ENCODE data around the gene SCP2. TPM values are rescaled to one million over a fixed set of nuclear protein-coding genes. Genes with fewer than 3 reads are reported as not detected.

SCP2 gene
- polyA plus RNA-seq, 10 donors: 70.1 to 96.3 (median 85.2) TPM

DNA sequence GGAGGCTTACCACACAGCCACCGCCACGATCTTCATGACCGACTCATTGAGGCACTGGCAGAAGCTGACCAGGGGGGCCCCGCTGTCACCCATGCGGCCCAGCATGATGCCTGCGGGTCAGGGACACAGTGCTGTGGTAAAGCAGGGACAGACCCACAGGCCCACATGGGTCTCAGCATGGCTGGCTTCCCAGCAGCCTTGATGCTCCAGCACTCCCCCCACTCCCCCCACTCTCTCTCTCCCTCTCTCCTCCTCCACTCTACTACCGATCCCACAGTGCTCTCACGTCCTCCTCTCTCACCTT, 166.3 kb downstream of the SCP2 start:
- DNase-seq: no peak

DNA sequence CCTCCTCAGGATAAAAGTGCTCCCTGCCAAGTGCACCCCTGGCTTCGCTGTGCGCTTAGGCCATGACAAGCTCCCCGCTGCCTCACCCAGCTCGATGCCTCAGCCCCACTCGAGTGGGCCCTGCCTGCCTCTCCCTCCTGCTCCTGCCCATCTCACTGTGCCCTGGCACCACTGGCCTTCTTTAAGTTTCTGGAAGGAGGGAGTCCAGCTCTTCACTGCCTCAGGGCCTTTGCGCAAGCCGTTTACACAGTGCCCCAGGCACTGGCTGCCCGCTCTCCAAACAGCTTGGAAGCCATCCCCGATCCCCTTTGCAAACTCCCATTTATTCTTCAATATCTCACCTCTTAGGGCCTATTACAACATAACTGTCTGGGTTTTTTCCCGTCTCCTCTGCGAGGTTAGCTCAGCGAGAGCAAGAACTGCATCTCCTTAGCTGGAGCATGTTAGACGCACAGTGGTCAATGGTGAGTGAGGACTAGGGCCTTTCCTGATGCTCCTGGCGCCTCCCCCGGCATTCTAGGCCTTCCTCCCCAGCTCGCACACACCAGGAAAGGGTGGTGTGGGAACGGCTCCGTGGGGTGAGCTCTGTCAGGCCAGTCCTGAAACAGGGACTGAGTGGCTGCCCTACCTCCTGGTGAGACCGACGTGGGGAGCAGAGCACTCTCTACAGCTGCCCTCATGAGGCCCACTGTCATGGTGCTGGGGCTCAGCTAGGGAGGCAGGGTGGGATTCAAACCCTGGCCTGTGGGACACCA, 166.9 kb downstream of the SCP2 start:
- no peak for DNase-seq

DNA sequence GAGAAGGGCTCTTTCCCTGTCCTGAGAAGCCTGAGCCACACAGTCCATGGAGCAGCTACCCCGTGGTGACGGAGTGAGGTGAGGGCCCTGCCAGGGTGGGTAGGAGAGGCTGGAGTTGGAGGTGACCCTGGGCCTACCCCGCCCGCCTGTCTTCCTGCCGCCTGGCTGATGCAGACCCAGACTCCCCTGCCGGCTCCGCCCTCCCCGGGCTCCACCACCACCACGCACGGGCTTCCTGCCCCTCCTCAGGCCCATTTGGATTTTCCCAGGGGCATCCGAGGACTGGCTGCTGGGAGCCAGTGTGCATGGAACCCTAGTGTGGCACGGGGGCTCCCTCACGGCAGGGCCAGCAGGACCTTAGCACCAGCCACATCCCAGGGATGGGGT, 167.4 kb downstream of the SCP2 start:
- DNase-seq: no peak

Other genes starting within 250 kb of the SCP2 start
- gene COA7, start 228.9 kb upstream of the SCP2 start, polyA plus RNA-seq (ENCODE audit: insufficient read length in 10 of 10): 10 to 100 TPM; 14.4 to 20.9 (median 17.2) TPM
- gene ZYG11B, start 200.8 kb upstream of the SCP2 start, polyA plus RNA-seq (ENCODE audit: insufficient read length in 10 of 10): 10 to 100 TPM; 26.6 to 45.5 (median 33.8) TPM
- gene ZYG11A, start 84.5 kb upstream of the SCP2 start, polyA plus RNA-seq (ENCODE audit: insufficient read length in 10 of 10): under 1 TPM in 7 of 10 donors, not detected in 3; 0.04 to 0.18 (median 0.07) TPM
- gene ECHDC2, start 5.5 kb upstream of the SCP2 start, polyA plus RNA-seq (ENCODE audit: insufficient read length in 10 of 10): 100 to 1,000 TPM in 2 of 10 donors, 10 to 100 TPM in 8; 35.1 to 126 (median 63.3) TPM
- 10 to 100 TPM in 3 of 10 donors, 1 to 10 TPM in 7; 6.6 to 11.4 (median 9.0) TPM for gene PODN, start 134.9 kb downstream of the SCP2 start, polyA plus RNA-seq (ENCODE audit: insufficient read length in 10 of 10)
- under 1 TPM; 0.23 to 0.86 (median 0.41) TPM for gene SLC1A7, start 215.4 kb downstream of the SCP2 start, polyA plus RNA-seq (ENCODE audit: insufficient read length in 10 of 10)